HL-60/S4 treated with retinoic acid at 250 ng/mL for 4 days and 3 days (cell line): ENCODE results near the gene DDR1.

Experiments
- in situ Hi-C: fragments of 300-500 bp; cut with MboI; formaldehyde crosslinking; loops from 2 replicates; pipeline ENCODE4 v1.7.0; 2022; ENCODE audit warnings: low sequenced_read_pairs

The DDR1 gene

GRCh38 chr6:30883685-30884520, at the start of gene DDR1:
Gene DDR1, plus strand, starts transcription at chr6:30884519. Its CDS starts 4,211 bp downstream, at chr6:30888730.
- in situ Hi-C loops: no loop called here

GRCh38 chr6:30834646-30835045, 49.7 kb upstream of the DDR1 start:
- in situ Hi-C loops: no loop called here

- in situ Hi-C loops: no loop called here
Observed at GRCh38 chr6:30835576-30835975, 48.7 kb upstream of the DDR1 start.

- in situ Hi-C loops: no loop called here
Observed at GRCh38 chr6:30836431-30836866, 47.9 kb upstream of the DDR1 start.

- in situ Hi-C loops: no loop called here
Observed at GRCh38 chr6:30836957-30837356, 47.4 kb upstream of the DDR1 start.

GRCh38 chr6:30837432-30837831, 46.9 kb upstream of the DDR1 start:
- in situ Hi-C loops: no loop called here

GRCh38 chr6:30837870-30838269, 46.4 kb upstream of the DDR1 start:
- in situ Hi-C loops: no loop called here

GRCh38 chr6:30839671-30840070, 44.6 kb upstream of the DDR1 start:
- in situ Hi-C loops: no loop called here

GRCh38 chr6:30840084-30840934, 44.0 kb upstream of the DDR1 start:
- in situ Hi-C loops: no loop called here

GRCh38 chr6:30840935-30841643, 43.2 kb upstream of the DDR1 start:
- in situ Hi-C loops: no loop called here

GRCh38 chr6:30841644-30842504, 42.4 kb upstream of the DDR1 start:
- in situ Hi-C loops: no loop called here

GRCh38 chr6:30842754-30843610, 41.3 kb upstream of the DDR1 start:
- in situ Hi-C loops: no loop called here

- in situ Hi-C loops: no loop called here
Observed at GRCh38 chr6:30843611-30843998, 40.7 kb upstream of the DDR1 start.

GRCh38 chr6:30844118-30844535, 40.2 kb upstream of the DDR1 start:
- in situ Hi-C loops: no loop called here

GRCh38 chr6:30845183-30845582, 39.1 kb upstream of the DDR1 start:
- in situ Hi-C loops: no loop called here

GRCh38 chr6:30847421-30847970, 36.8 kb upstream of the DDR1 start:
- in situ Hi-C loops: no loop called here

GRCh38 chr6:30847971-30848436, 36.3 kb upstream of the DDR1 start:
- in situ Hi-C loops: no loop called here

GRCh38 chr6:30849903-30850651, 34.2 kb upstream of the DDR1 start:
- in situ Hi-C loops: no loop called here
